ENCODE measurements around the gene GAL3ST1.

GRCh38 chr22:30553971-30554370 is 20.5 kb downstream of the GAL3ST1 start:
- TF ChIP-seq CTCF (IDR thresholded peaks at IDR 0.05) (no peak), POLR2A (IDR thresholded peaks at IDR 0.05) (no peak)
